Measurements from ENCODE around the gene NUBPL.
"Not testable (repeated sequence)": the region's sequence is repeated elsewhere in the genome, so short reads cannot be mapped to it uniquely, and the experiment has no call there.

NUBPL gene

GRCh38 chr14:31768355-31768754 is 207.2 kb downstream of the NUBPL start:
- DNase-seq (ENCODE audit: low spot score in 2 of 2) (no peak), ATAC-seq (no peak)
- Mint-ChIP-seq H3K4me3 (no peak overlapping the region), H3K36me3 (no peaks in the 10 kb centered on the region), H3K9me3 (no peaks in the 10 kb centered on the region), H3K27ac (no peak overlapping the region), H3K4me1 (no peaks in the 10 kb centered on the region)

- ATAC-seq (no peak), DNase-seq (ENCODE audit: low spot score in 2 of 2) (no peak)
- Mint-ChIP-seq H3K4me1 (no peaks in the 10 kb centered on the region), H3K36me3 (no peaks in the 10 kb centered on the region), H3K27ac (no peak overlapping the region), H3K4me3 (no peak overlapping the region), H3K9me3 (no peaks in the 10 kb centered on the region)
Measured at GRCh38 chr14:31770271-31770670, 209.1 kb downstream of the NUBPL start.

GRCh38 chr14:31774567-31774966 is 213.4 kb downstream of the NUBPL start:
- Mint-ChIP-seq H3K27ac (no peak overlapping the region), H3K9me3 (no peaks in the 10 kb centered on the region), H3K4me3 (no peak overlapping the region), H3K4me1 (no peaks in the 10 kb centered on the region), H3K36me3 (no peaks in the 10 kb centered on the region)
- no peak for DNase-seq (ENCODE audit: low spot score in 2 of 2)
- no peak for ATAC-seq

- DNase-seq (ENCODE audit: low spot score in 2 of 2) (no peak), ATAC-seq (no peak)
- H3K9me3 Mint-ChIP-seq = peaks cover 4% of the 10 kb centered on the region
- H3K4me1 Mint-ChIP-seq = no peaks in the 10 kb centered on the region
- H3K36me3 Mint-ChIP-seq = no peaks in the 10 kb centered on the region
- H3K27ac Mint-ChIP-seq = no peak overlapping the region
- H3K4me3 Mint-ChIP-seq = no peak overlapping the region
Measured at GRCh38 chr14:31777312-31777711, 216.1 kb downstream of the NUBPL start.

- no peak overlapping the region for H3K4me3 Mint-ChIP-seq
Measured at GRCh38 chr14:31781578-31781977, 220.4 kb downstream of the NUBPL start.

GRCh38 chr14:31785574-31785973 is 224.4 kb downstream of the NUBPL start:
- no peak for DNase-seq (ENCODE audit: low spot score in 2 of 2)
- no peak overlapping the region for H3K27ac Mint-ChIP-seq
- no peaks in the 10 kb centered on the region for H3K4me1 Mint-ChIP-seq
- no peak overlapping the region for H3K4me3 Mint-ChIP-seq
- H3K9me3 Mint-ChIP-seq = peaks cover 4% of the 10 kb centered on the region
- ATAC-seq = no peak
- H3K36me3 Mint-ChIP-seq = no peaks in the 10 kb centered on the region

More at GRCh38 chr14:31781578-31781977, 220.4 kb downstream of the NUBPL start:
- Mint-ChIP-seq H3K36me3 (no peaks in the 10 kb centered on the region), H3K4me1 (no peaks in the 10 kb centered on the region), H3K9me3 (peaks cover 4% of the 10 kb centered on the region), H3K27ac (no peak overlapping the region)
- ATAC-seq = no peak
- no peak for DNase-seq (ENCODE audit: low spot score in 2 of 2)

GRCh38 chr14:31787377-31787776 is 226.2 kb downstream of the NUBPL start:
- no peaks in the 10 kb centered on the region for H3K4me1 Mint-ChIP-seq
- DNase-seq (ENCODE audit: low spot score in 2 of 2) (no peak), ATAC-seq (no peak)

GRCh38 chr14:31788340-31788739 is 227.1 kb downstream of the NUBPL start:
- Mint-ChIP-seq H3K9me3 (peaks cover 3% of the 10 kb centered on the region), H3K36me3 (no peaks in the 10 kb centered on the region), H3K4me1 (no peaks in the 10 kb centered on the region), H3K27ac (no peak overlapping the region), H3K4me3 (no peak overlapping the region)
- ATAC-seq (no peak), DNase-seq (ENCODE audit: low spot score in 2 of 2) (no peak)

More at GRCh38 chr14:31787377-31787776, 226.2 kb downstream of the NUBPL start:
- H3K36me3 Mint-ChIP-seq = no peaks in the 10 kb centered on the region
- H3K27ac Mint-ChIP-seq = no peak overlapping the region
- H3K9me3 Mint-ChIP-seq = no peaks in the 10 kb centered on the region
- H3K4me3 Mint-ChIP-seq = no peak overlapping the region

- Mint-ChIP-seq H3K9me3 (peaks cover 3% of the 10 kb centered on the region), H3K4me3 (no peak overlapping the region), H3K27ac (no peak overlapping the region), H3K36me3 (no peaks in the 10 kb centered on the region), H3K4me1 (no peaks in the 10 kb centered on the region)
- ATAC-seq (no peak), DNase-seq (ENCODE audit: low spot score in 2 of 2) (no peak)
Measured at GRCh38 chr14:31792726-31793125, 231.5 kb downstream of the NUBPL start.

GRCh38 chr14:31797946-31798345 is 236.7 kb downstream of the NUBPL start:
- H3K36me3 Mint-ChIP-seq = not testable (repeated sequence)

GRCh38 chr14:31802838-31803237 is 241.6 kb downstream of the NUBPL start:
- Mint-ChIP-seq H3K9me3 (peaks cover 7% of the 10 kb centered on the region), H3K4me1 (no peaks in the 10 kb centered on the region), H3K27ac (no peak overlapping the region), H3K4me3 (no peak overlapping the region), H3K36me3 (no peaks in the 10 kb centered on the region)
- ATAC-seq = no peak
- DNase-seq (ENCODE audit: low spot score in 2 of 2) = no peak

More at GRCh38 chr14:31797946-31798345, 236.7 kb downstream of the NUBPL start:
- not testable (repeated sequence) for H3K9me3 Mint-ChIP-seq; H3K27ac Mint-ChIP-seq; DNase-seq (ENCODE audit: low spot score in 2 of 2); ATAC-seq; H3K4me3 Mint-ChIP-seq; H3K4me1 Mint-ChIP-seq

- ATAC-seq (no peak), DNase-seq (ENCODE audit: low spot score in 2 of 2) (no peak)
- H3K4me3 Mint-ChIP-seq = no peak overlapping the region
- no peak overlapping the region for H3K27ac Mint-ChIP-seq
- peaks cover 19% of the 10 kb centered on the region for H3K9me3 Mint-ChIP-seq
- no peaks in the 10 kb centered on the region for H3K4me1 Mint-ChIP-seq
- H3K36me3 Mint-ChIP-seq = no peaks in the 10 kb centered on the region
Measured at GRCh38 chr14:31806249-31806648, 245.0 kb downstream of the NUBPL start.

GRCh38 chr14:31811693-31812628 is 250.8 kb downstream of the NUBPL start:
- H3K4me1 Mint-ChIP-seq; ATAC-seq; H3K36me3 Mint-ChIP-seq; H3K4me3 Mint-ChIP-seq; DNase-seq (ENCODE audit: low spot score in 2 of 2); H3K27ac Mint-ChIP-seq: not testable (repeated sequence)
- peaks cover 24% of the 10 kb centered on the region for H3K9me3 Mint-ChIP-seq

GRCh38 chr14:31813724-31814490 is 252.7 kb downstream of the NUBPL start:
- H3K4me1 Mint-ChIP-seq; DNase-seq (ENCODE audit: low spot score in 2 of 2); H3K36me3 Mint-ChIP-seq; H3K27ac Mint-ChIP-seq; ATAC-seq; H3K4me3 Mint-ChIP-seq: not testable (repeated sequence)
- peaks cover 25% of the 10 kb centered on the region for H3K9me3 Mint-ChIP-seq

- no peak overlapping the region for H3K4me3 Mint-ChIP-seq
- H3K9me3 Mint-ChIP-seq = peaks cover 10% of the 10 kb centered on the region
- no peaks in the 10 kb centered on the region for H3K36me3 Mint-ChIP-seq
- no peak for ATAC-seq
- H3K4me1 Mint-ChIP-seq = no peaks in the 10 kb centered on the region
- no peak overlapping the region for H3K27ac Mint-ChIP-seq
- no peak for DNase-seq (ENCODE audit: low spot score in 2 of 2)
Measured at GRCh38 chr14:31819281-31819680, 258.1 kb downstream of the NUBPL start.
